ENCODE measurements around the gene TAS1R2.

The TAS1R2 gene

GRCh38 chr1:18814874-18815531 lies 44.5 kb downstream of the TAS1R2 start:
- H3K4me3 ChIP-seq (ENCODE audit: low read depth, low read length) = no peak overlapping the region
- DNase-seq (ENCODE audit: low read depth) = no peak
- no peak for TF ChIP-seq CTCF (IDR thresholded peaks at IDR 0.05; ENCODE audit: low read depth, low read length, missing control alignments)

- no peak overlapping the region for H3K4me3 ChIP-seq (ENCODE audit: low read depth, low read length)
- DNase-seq (ENCODE audit: low read depth) = no peak
- TF ChIP-seq CTCF (IDR thresholded peaks at IDR 0.05; ENCODE audit: low read depth, low read length, missing control alignments) = no peak
Observed at GRCh38 chr1:18814425-18814824, 45.0 kb downstream of the TAS1R2 start.

- no peak for TF ChIP-seq CTCF (IDR thresholded peaks at IDR 0.05; ENCODE audit: low read depth, low read length, missing control alignments)
- no peak overlapping the region for H3K4me3 ChIP-seq (ENCODE audit: low read depth, low read length)
- DNase-seq (ENCODE audit: low read depth) = no peak
Observed at GRCh38 chr1:18812453-18812939, 47.0 kb downstream of the TAS1R2 start.

- no peak for TF ChIP-seq CTCF (IDR thresholded peaks at IDR 0.05; ENCODE audit: low read depth, low read length, missing control alignments)
- DNase-seq (ENCODE audit: low read depth) = no peak
- H3K4me3 ChIP-seq (ENCODE audit: low read depth, low read length) = no peak overlapping the region
Observed at GRCh38 chr1:18811733-18812452, 47.6 kb downstream of the TAS1R2 start.

- DNase-seq (ENCODE audit: low read depth) = no peak
- TF ChIP-seq CTCF (IDR thresholded peaks at IDR 0.05; ENCODE audit: low read depth, low read length, missing control alignments) = no peak
- H3K4me3 ChIP-seq (ENCODE audit: low read depth, low read length) = no peak overlapping the region
Observed at GRCh38 chr1:18809953-18810899, 49.2 kb downstream of the TAS1R2 start.

- DNase-seq (ENCODE audit: low read depth) = no peak
- no peak overlapping the region for H3K4me3 ChIP-seq (ENCODE audit: low read depth, low read length)
- TF ChIP-seq CTCF (IDR thresholded peaks at IDR 0.05; ENCODE audit: low read depth, low read length, missing control alignments) = no peak
Observed at GRCh38 chr1:18808550-18808949, 50.9 kb downstream of the TAS1R2 start.

Data from GM12864 (cell line).